PC-3 (cell line): ENCODE measurements around the gene SAMD4A.

Experiments
- EZH2 ChIP-seq: fragments of 300-600 bp; sonication (generic); IDR thresholded peaks from one replicate; pipeline ENCODE4 v1.6.1; 2017; ENCODE audit warnings: antibody characterized with exemption, mild to moderate bottlenecking, low read length; ENCODE audit not compliant: unreplicated experiment
- EZH2phosphoT487 ChIP-seq: fragments of 300-600 bp; sonication (generic); IDR thresholded peaks from 2 replicates; pipeline ENCODE4 v1.6.1; 2018; ENCODE audit warnings: mild to moderate bottlenecking, antibody characterized with exemption, low read length, borderline replicate concordance
- TF ChIP-seq, protein P1 (sequence below): fragments of 300-600 bp; sonication (generic); conservative IDR thresholded peaks from 2 replicates; pipeline ENCODE4 v1.5.1; 2017; ENCODE audit warnings: antibody characterized with exemption, low read depth, mild to moderate bottlenecking, low read length

DNA sequence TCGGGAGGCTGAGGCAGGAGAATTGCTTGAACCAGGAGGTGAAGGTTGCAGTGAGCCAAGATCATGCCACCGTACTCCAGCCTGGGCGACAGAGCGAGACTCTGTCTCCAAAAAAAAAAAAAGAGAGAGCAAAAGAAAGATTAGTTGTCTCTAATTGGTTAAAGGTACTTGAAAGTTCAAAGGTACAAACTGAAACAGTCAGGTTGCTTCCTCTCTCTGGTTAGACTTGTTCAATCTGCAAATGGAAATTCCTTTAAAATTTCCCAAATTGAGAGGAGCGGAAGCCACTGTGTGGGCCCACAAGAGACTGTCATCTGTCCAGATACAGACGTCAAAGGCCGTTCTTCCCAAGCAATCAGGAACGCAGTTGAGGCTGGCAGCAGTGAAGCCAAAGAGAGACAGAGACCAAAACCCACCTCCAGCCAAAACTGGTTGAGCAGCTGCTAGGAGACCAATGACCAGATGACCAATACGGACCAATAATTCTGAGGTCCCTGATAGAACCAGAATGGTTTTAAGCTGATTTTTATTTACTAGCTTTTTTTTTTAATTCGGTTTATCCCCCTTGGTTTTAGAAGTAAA is 272.1 kb downstream of the SAMD4A start:
- TF ChIP-seq, protein P1, sequence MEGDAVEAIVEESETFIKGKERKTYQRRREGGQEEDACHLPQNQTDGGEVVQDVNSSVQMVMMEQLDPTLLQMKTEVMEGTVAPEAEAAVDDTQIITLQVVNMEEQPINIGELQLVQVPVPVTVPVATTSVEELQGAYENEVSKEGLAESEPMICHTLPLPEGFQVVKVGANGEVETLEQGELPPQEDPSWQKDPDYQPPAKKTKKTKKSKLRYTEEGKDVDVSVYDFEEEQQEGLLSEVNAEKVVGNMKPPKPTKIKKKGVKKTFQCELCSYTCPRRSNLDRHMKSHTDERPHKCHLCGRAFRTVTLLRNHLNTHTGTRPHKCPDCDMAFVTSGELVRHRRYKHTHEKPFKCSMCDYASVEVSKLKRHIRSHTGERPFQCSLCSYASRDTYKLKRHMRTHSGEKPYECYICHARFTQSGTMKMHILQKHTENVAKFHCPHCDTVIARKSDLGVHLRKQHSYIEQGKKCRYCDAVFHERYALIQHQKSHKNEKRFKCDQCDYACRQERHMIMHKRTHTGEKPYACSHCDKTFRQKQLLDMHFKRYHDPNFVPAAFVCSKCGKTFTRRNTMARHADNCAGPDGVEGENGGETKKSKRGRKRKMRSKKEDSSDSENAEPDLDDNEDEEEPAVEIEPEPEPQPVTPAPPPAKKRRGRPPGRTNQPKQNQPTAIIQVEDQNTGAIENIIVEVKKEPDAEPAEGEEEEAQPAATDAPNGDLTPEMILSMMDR = no peak
- TF ChIP-seq EZH2 (no peak), EZH2phosphoT487 (no peak)
